SKM-1 treated with dmso at 0.1 percent for 144 hours (cell line): ENCODE data around the gene SIGLEC14.
"Not testable (repeated sequence)": the region's sequence is repeated elsewhere in the genome, so short reads cannot be mapped to it uniquely, and the experiment has no call there.

Source experiments
- DNase-seq: peaks from one replicate; lab custom pipeline; 2025; ENCODE audit not compliant: unreplicated experiment; lab: John Stamatoyannopoulos, UW

Gene SIGLEC14

GRCh38 chr19:51675911-51676565, 29.4 kb upstream of the SIGLEC14 start:
- peak; percentile 18 for DNase-seq

- no peak for DNase-seq
Observed at GRCh38 chr19:51668216-51668615, 21.6 kb upstream of the SIGLEC14 start.

GRCh38 chr19:51664997-51665396, 18.4 kb upstream of the SIGLEC14 start:
- DNase-seq: no peak

GRCh38 chr19:51664131-51664530, 17.5 kb upstream of the SIGLEC14 start:
- DNase-seq: no peak

GRCh38 chr19:51663650-51664049, 17.0 kb upstream of the SIGLEC14 start:
- DNase-seq: no peak

GRCh38 chr19:51660975-51661600, 14.5 kb upstream of the SIGLEC14 start:
- DNase-seq: peak; percentile 53

GRCh38 chr19:51654783-51655182, 8.2 kb upstream of the SIGLEC14 start:
- DNase-seq: no peak

- DNase-seq: no peak
Observed at GRCh38 chr19:51653162-51653561, 6.5 kb upstream of the SIGLEC14 start.

- DNase-seq: no peak
Observed at GRCh38 chr19:51652266-51652665, 5.6 kb upstream of the SIGLEC14 start.

- peak; percentile 76 for DNase-seq
Observed at GRCh38 chr19:51651216-51651846, 4.7 kb upstream of the SIGLEC14 start.

GRCh38 chr19:51647318-51647717, 693 bp upstream of the SIGLEC14 start:
- no peak for DNase-seq

GRCh38 chr19:51644636-51645271, 1.9 kb downstream of the SIGLEC14 start:
- no peak for DNase-seq

GRCh38 chr19:51641648-51642047, 5.0 kb downstream of the SIGLEC14 start:
- DNase-seq: no peak

GRCh38 chr19:51640386-51640785, 6.2 kb downstream of the SIGLEC14 start:
- DNase-seq: no peak

GRCh38 chr19:51639916-51640315, 6.7 kb downstream of the SIGLEC14 start:
- no peak for DNase-seq

- DNase-seq: no peak
Observed at GRCh38 chr19:51637362-51637978, 9.2 kb downstream of the SIGLEC14 start.

- no peak for DNase-seq
Observed at GRCh38 chr19:51632126-51632525, 14.5 kb downstream of the SIGLEC14 start.

GRCh38 chr19:51630315-51630714, 16.3 kb downstream of the SIGLEC14 start, which contains the start of gene SIGLEC5:
Gene SIGLEC5, minus strand, starts transcription at chr19:51630401. Its CDS starts 66 bp downstream, at chr19:51630335.
- not testable (repeated sequence) for DNase-seq

GRCh38 chr19:51628153-51628939, 18.3 kb downstream of the SIGLEC14 start:
- DNase-seq: no peak

- DNase-seq: no peak
Observed at GRCh38 chr19:51627491-51628138, 19.0 kb downstream of the SIGLEC14 start.
